WTC11 (cell line): ENCODE measurements around the gene IQGAP2. TPM values are rescaled to one million over a fixed set of nuclear protein-coding genes. Genes with fewer than 3 reads are reported as not detected.

ENCODE experiments used
- ATAC-seq: fragments of 200-7000 bp; cut with Tn5 transposase; 2 replicates; pipeline ENCODE4 v1.10.0; 2021; ENCODE audit warnings: mild to moderate bottlenecking, moderate library complexity
- CTCF ChIA-PET: fragments of 300-600 bp; sonication (Branson Sonifier 250); formaldehyde crosslinking; loops from one replicate; lab custom pipeline; 2021; ENCODE audit warnings: antibody characterized with exemption; lab: Charles Lee
- POLR2A ChIA-PET: fragments of 350-600 bp; sonication (Branson Sonifier 250); formaldehyde crosslinking; loops from one replicate; lab custom pipeline; 2021; ENCODE audit warnings: antibody characterized with exemption; lab: Charles Lee
- DNase-seq: peaks from one replicate; pipeline ENCODE4 v3.0.0; 2021; ENCODE audit warnings: low spot score
- H3K27ac Mint-ChIP-seq: 2 replicates; pipeline ENCODE4 v1.8.0; 2021; ENCODE audit warnings: mixed read lengths
- H3K27me3 Mint-ChIP-seq: 2 replicates; pipeline ENCODE4 v1.8.0; 2021; ENCODE audit warnings: low read depth, mild to moderate bottlenecking, moderate library complexity, mixed read lengths
- H3K36me3 Mint-ChIP-seq: 2 replicates; pipeline ENCODE4 v1.8.0; 2021; ENCODE audit warnings: mixed read lengths
- H3K4me1 Mint-ChIP-seq: 2 replicates; pipeline ENCODE4 v1.8.0; 2022; ENCODE audit warnings: mixed read lengths
- H3K4me3 Mint-ChIP-seq: 2 replicates; pipeline ENCODE4 v1.8.0; 2021; ENCODE audit warnings: mild to moderate bottlenecking, moderate library complexity, mixed read lengths
- H3K9me3 Mint-ChIP-seq: 2 replicates; pipeline ENCODE4 v1.8.0; 2021; ENCODE audit warnings: mixed read lengths
- ELF4 ChIP-seq: sonication (generic); formaldehyde crosslinking; IDR thresholded peaks from 2 replicates; pipeline ENCODE4 v1.8.1; 2022; ENCODE audit warnings: low read depth, mild to moderate bottlenecking, moderate library complexity, missing genetic modification reagents
- EMX1 ChIP-seq: fragments of 250-450 bp; sonication (Bioruptor Pico); IDR thresholded peaks from 2 replicates; pipeline ENCODE4 v1.8.0; 2021; ENCODE audit warnings: mild to moderate bottlenecking
- ERG ChIP-seq: fragments of 250-450 bp; sonication (Bioruptor Pico); IDR thresholded peaks from 2 replicates; pipeline ENCODE4 v1.8.0; 2021; ENCODE audit warnings: mild to moderate bottlenecking
- ESRRA ChIP-seq: sonication (generic); formaldehyde crosslinking; IDR thresholded peaks from 2 replicates; pipeline ENCODE4 v1.8.1; 2022; ENCODE audit warnings: mild to moderate bottlenecking, missing genetic modification reagents, borderline replicate concordance
- FOXK1 ChIP-seq: sonication (generic); formaldehyde crosslinking; IDR thresholded peaks from 2 replicates; pipeline ENCODE4 v1.8.0; 2022; ENCODE audit warnings: mild to moderate bottlenecking, moderate library complexity, missing genetic modification reagents
- GTF2I ChIP-seq: fragments of 250-450 bp; sonication (Bioruptor Pico); conservative IDR thresholded peaks from 2 replicates; pipeline ENCODE4 v1.4.0; 2021; ENCODE audit warnings: mild to moderate bottlenecking
- HMGXB4 ChIP-seq: sonication (generic); formaldehyde crosslinking; IDR thresholded peaks from 2 replicates; pipeline ENCODE4 v1.8.1; 2023; ENCODE audit warnings: mild to moderate bottlenecking, moderate library complexity, missing genetic modification reagents
- KAT7 ChIP-seq: sonication (generic); formaldehyde crosslinking; IDR thresholded peaks from 2 replicates; pipeline ENCODE4 v1.8.1; 2023; ENCODE audit warnings: missing genetic modification reagents, mild to moderate bottlenecking, borderline replicate concordance
- NFATC4 ChIP-seq: fragments of 250-450 bp; sonication (Bioruptor Pico); IDR thresholded peaks from 2 replicates; pipeline ENCODE4 v1.9.0; 2021; ENCODE audit warnings: mild to moderate bottlenecking
- NFYB ChIP-seq: sonication (generic); formaldehyde crosslinking; conservative IDR thresholded peaks from 2 replicates; pipeline ENCODE4 v1.8.0; 2022; ENCODE audit warnings: low read depth, missing genetic modification reagents
- NR1H2 ChIP-seq: sonication (generic); formaldehyde crosslinking; IDR thresholded peaks from 2 replicates; pipeline ENCODE4 v1.9.0; 2021; ENCODE audit warnings: mild to moderate bottlenecking, moderate library complexity, missing genetic modification reagents
- PRRX2 ChIP-seq: fragments of 250-450 bp; sonication (Bioruptor Pico); IDR thresholded peaks from 2 replicates; pipeline ENCODE4 v1.8.0; 2021; ENCODE audit warnings: mild to moderate bottlenecking
- RORB ChIP-seq: fragments of 250-450 bp; sonication (Bioruptor Pico); IDR thresholded peaks from 2 replicates; pipeline ENCODE4 v1.9.0; 2021; ENCODE audit warnings: mild to moderate bottlenecking
- SMAD4 ChIP-seq: sonication (generic); formaldehyde crosslinking; IDR thresholded peaks from 2 replicates; pipeline ENCODE4 v1.8.0; 2022; ENCODE audit warnings: mild to moderate bottlenecking, missing genetic modification reagents
- TEAD1 ChIP-seq: sonication (generic); formaldehyde crosslinking; IDR thresholded peaks from 2 replicates; pipeline ENCODE4 v1.8.0; 2022; ENCODE audit warnings: mild to moderate bottlenecking, missing genetic modification reagents
- TP53 ChIP-seq: sonication (generic); formaldehyde crosslinking; IDR thresholded peaks from 2 replicates; pipeline ENCODE4 v1.8.1; 2023; ENCODE audit warnings: mild to moderate bottlenecking, missing genetic modification reagents
- USF1 ChIP-seq: sonication (generic); formaldehyde crosslinking; IDR thresholded peaks from 2 replicates; pipeline ENCODE4 v1.8.0; 2022; ENCODE audit warnings: mild to moderate bottlenecking, missing genetic modification reagents
- ZNF138 ChIP-seq: sonication (generic); formaldehyde crosslinking; conservative IDR thresholded peaks from 2 replicates; pipeline ENCODE4 v1.8.1; 2022; ENCODE audit warnings: mild to moderate bottlenecking, moderate library complexity, missing genetic modification reagents
- ZNF416 ChIP-seq: fragments of 250-450 bp; sonication (Bioruptor Pico); IDR thresholded peaks from 2 replicates; pipeline ENCODE4 v1.9.0; 2021; ENCODE audit warnings: mild to moderate bottlenecking, inconsistent platforms
- total RNA-seq: library from RNA; stranded (reverse); gene quantifications from 3 replicates; pipeline ENCODE4 v1.2.3, GENCODE V29; 2021
- TF ChIP-seq, protein P1 (sequence below): sonication (generic); formaldehyde crosslinking; conservative IDR thresholded peaks from 2 replicates; pipeline ENCODE4 v1.8.1; 2023; ENCODE audit warnings: mild to moderate bottlenecking, low read depth, missing genetic modification reagents, moderate library complexity
- TF ChIP-seq, protein P2 (sequence below): fragments of 250-450 bp; sonication (Bioruptor Pico); IDR thresholded peaks from 2 replicates; pipeline ENCODE4 v1.9.0; 2021; ENCODE audit warnings: mild to moderate bottlenecking, borderline replicate concordance
- TF ChIP-seq, protein P3 (sequence below): sonication (generic); formaldehyde crosslinking; IDR thresholded peaks from 2 replicates; pipeline ENCODE4 v1.8.0; 2022; ENCODE audit warnings: mild to moderate bottlenecking, missing genetic modification reagents

The IQGAP2 gene
- total RNA-seq, 1 experiment from 2014 or later = 70.6 TPM

DNA sequence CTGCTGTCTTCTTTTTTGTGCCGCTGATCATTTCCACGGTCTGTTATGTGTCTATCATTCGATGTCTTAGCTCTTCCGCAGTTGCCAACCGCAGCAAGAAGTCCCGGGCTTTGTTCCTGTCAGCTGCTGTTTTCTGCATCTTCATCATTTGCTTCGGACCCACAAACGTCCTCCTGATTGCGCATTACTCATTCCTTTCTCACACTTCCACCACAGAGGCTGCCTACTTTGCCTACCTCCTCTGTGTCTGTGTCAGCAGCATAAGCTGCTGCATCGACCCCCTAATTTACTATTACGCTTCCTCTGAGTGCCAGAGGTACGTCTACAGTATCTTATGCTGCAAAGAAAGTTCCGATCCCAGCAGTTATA, 329.9 kb downstream of the IQGAP2 start:
- POLR2A ChIA-PET = no interaction called here
- H3K36me3 Mint-ChIP-seq = peaks cover 41% of the 10 kb centered on the region
- no peak overlapping the region for H3K27ac Mint-ChIP-seq
- no peak for DNase-seq
- TF ChIP-seq, protein P1, sequence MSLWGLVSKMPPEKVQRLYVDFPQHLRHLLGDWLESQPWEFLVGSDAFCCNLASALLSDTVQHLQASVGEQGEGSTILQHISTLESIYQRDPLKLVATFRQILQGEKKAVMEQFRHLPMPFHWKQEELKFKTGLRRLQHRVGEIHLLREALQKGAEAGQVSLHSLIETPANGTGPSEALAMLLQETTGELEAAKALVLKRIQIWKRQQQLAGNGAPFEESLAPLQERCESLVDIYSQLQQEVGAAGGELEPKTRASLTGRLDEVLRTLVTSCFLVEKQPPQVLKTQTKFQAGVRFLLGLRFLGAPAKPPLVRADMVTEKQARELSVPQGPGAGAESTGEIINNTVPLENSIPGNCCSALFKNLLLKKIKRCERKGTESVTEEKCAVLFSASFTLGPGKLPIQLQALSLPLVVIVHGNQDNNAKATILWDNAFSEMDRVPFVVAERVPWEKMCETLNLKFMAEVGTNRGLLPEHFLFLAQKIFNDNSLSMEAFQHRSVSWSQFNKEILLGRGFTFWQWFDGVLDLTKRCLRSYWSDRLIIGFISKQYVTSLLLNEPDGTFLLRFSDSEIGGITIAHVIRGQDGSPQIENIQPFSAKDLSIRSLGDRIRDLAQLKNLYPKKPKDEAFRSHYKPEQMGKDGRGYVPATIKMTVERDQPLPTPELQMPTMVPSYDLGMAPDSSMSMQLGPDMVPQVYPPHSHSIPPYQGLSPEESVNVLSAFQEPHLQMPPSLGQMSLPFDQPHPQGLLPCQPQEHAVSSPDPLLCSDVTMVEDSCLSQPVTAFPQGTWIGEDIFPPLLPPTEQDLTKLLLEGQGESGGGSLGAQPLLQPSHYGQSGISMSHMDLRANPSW (CRISPR knock-in tag) = no peak
- TF ChIP-seq ZNF416 (CRISPR knock-in tag) = no peak
- no peak for TF ChIP-seq FOXK1 (CRISPR knock-in tag)
- TF ChIP-seq NR1H2 = no peak
- no peak for TF ChIP-seq ERG
- TF ChIP-seq ZNF138 = no peak
- no peak for TF ChIP-seq NFATC4
- no peak for TF ChIP-seq PRRX2 (CRISPR knock-in tag)
- no peak for TF ChIP-seq KAT7 (CRISPR knock-in tag)
- no peak for TF ChIP-seq USF1 (CRISPR knock-in tag)
- no peak for TF ChIP-seq TEAD1 (CRISPR knock-in tag)
- no peak for TF ChIP-seq ESRRA (CRISPR knock-in tag)
- no peak for TF ChIP-seq GTF2I
- no peak for TF ChIP-seq TP53
- TF ChIP-seq SMAD4 = no peak
- TF ChIP-seq NFYB (CRISPR knock-in tag) = no peak
- TF ChIP-seq, protein P2, sequence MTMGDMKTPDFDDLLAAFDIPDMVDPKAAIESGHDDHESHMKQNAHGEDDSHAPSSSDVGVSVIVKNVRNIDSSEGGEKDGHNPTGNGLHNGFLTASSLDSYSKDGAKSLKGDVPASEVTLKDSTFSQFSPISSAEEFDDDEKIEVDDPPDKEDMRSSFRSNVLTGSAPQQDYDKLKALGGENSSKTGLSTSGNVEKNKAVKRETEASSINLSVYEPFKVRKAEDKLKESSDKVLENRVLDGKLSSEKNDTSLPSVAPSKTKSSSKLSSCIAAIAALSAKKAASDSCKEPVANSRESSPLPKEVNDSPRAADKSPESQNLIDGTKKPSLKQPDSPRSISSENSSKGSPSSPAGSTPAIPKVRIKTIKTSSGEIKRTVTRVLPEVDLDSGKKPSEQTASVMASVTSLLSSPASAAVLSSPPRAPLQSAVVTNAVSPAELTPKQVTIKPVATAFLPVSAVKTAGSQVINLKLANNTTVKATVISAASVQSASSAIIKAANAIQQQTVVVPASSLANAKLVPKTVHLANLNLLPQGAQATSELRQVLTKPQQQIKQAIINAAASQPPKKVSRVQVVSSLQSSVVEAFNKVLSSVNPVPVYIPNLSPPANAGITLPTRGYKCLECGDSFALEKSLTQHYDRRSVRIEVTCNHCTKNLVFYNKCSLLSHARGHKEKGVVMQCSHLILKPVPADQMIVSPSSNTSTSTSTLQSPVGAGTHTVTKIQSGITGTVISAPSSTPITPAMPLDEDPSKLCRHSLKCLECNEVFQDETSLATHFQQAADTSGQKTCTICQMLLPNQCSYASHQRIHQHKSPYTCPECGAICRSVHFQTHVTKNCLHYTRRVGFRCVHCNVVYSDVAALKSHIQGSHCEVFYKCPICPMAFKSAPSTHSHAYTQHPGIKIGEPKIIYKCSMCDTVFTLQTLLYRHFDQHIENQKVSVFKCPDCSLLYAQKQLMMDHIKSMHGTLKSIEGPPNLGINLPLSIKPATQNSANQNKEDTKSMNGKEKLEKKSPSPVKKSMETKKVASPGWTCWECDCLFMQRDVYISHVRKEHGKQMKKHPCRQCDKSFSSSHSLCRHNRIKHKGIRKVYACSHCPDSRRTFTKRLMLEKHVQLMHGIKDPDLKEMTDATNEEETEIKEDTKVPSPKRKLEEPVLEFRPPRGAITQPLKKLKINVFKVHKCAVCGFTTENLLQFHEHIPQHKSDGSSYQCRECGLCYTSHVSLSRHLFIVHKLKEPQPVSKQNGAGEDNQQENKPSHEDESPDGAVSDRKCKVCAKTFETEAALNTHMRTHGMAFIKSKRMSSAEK = no peak
- CTCF ChIA-PET = no interaction called here
- H3K9me3 Mint-ChIP-seq = peaks cover 24% of the 10 kb centered on the region
- no peak for ATAC-seq
- H3K27me3 Mint-ChIP-seq = no peaks in the 10 kb centered on the region
- 0 out of 2 replicates have a peak, but pooled peaks cover 3% of the 10 kb centered on the region for H3K4me1 Mint-ChIP-seq
- no peak overlapping the region for H3K4me3 Mint-ChIP-seq

- ChIA-PET POLR2A (interaction anchor here (0.6 kb wide), 1 partner anchor 47 kb away, joined by 3 read pairs; no protein-coding TSS in a partner anchor), CTCF (interaction anchor here (2.1 kb wide), 1 partner anchor 39 kb away, joined by 6 read pairs; no protein-coding TSS in a partner anchor)
- TF ChIP-seq HMGXB4 (CRISPR knock-in tag) (no peak), TP53 (no peak), RORB (CRISPR knock-in tag) (no peak), ELF4 (CRISPR knock-in tag) (no peak), PRRX2 (CRISPR knock-in tag) (no peak), EMX1 (CRISPR knock-in tag) (no peak)
- TF ChIP-seq, protein P3, sequence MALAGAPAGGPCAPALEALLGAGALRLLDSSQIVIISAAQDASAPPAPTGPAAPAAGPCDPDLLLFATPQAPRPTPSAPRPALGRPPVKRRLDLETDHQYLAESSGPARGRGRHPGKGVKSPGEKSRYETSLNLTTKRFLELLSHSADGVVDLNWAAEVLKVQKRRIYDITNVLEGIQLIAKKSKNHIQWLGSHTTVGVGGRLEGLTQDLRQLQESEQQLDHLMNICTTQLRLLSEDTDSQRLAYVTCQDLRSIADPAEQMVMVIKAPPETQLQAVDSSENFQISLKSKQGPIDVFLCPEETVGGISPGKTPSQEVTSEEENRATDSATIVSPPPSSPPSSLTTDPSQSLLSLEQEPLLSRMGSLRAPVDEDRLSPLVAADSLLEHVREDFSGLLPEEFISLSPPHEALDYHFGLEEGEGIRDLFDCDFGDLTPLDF = no peak
- Mint-ChIP-seq H3K27me3 (no peaks in the 10 kb centered on the region), H3K36me3 (peaks cover 12% of the 10 kb centered on the region), H3K4me3 (no peak overlapping the region), H3K9me3 (no peaks in the 10 kb centered on the region), H3K27ac (peak overlapping the region; percentile 7; the same call in 1 of the 2 replicates), H3K4me1 (peaks cover 7% of the 10 kb centered on the region)
- DNase-seq (no peak), ATAC-seq (no peak)
Measured at GRCh38 chr5:76735762-76736545, 332.9 kb downstream of the IQGAP2 start.
